Measurements from ENCODE around the gene IFFO2.

- no peak for TF ChIP-seq CTCF (IDR thresholded peaks at IDR 0.05; ENCODE audit: extremely low read depth in 1 of 2, insufficient read depth in 1 of 2, low read depth in 1 of 2, low read length in 2 of 2)
- no peak for TF ChIP-seq MAX (IDR thresholded peaks at IDR 0.05; ENCODE audit: insufficient read depth, insufficient read length)
- TF ChIP-seq POLR2A (IDR thresholded peaks at IDR 0.05; ENCODE audit: low read depth, low read length), result no peak
- no peak for TF ChIP-seq MYC (IDR thresholded peaks at IDR 0.05; ENCODE audit: low read depth, low read length)
- TF ChIP-seq GATA2 (IDR thresholded peaks at IDR 0.05; ENCODE audit: insufficient read depth, insufficient read length, low read depth, low read length), result no peak
- TF ChIP-seq FOS (IDR thresholded peaks at IDR 0.05; ENCODE audit: borderline replicate concordance, insufficient read depth, low read length), result no peak
- TF ChIP-seq EZH2 (IDR thresholded peaks at IDR 0.05; ENCODE audit: borderline replicate concordance, low read depth, low read length, severe bottlenecking), result no peak
Observed at GRCh38 chr1:18951818-18952391, 4.6 kb downstream of the IFFO2 start.
